NCI-H128 (cell line): Measurements from ENCODE around the gene MISFA.
"Not testable (repeated sequence)": the region's sequence is repeated elsewhere in the genome, so short reads cannot be mapped to it uniquely, and the experiment has no call there.

Experiments
- DNase-seq: peaks from one replicate; lab custom pipeline; 2025; ENCODE audit not compliant: unreplicated experiment; lab: John Stamatoyannopoulos, UW

Gene MISFA

DNA sequence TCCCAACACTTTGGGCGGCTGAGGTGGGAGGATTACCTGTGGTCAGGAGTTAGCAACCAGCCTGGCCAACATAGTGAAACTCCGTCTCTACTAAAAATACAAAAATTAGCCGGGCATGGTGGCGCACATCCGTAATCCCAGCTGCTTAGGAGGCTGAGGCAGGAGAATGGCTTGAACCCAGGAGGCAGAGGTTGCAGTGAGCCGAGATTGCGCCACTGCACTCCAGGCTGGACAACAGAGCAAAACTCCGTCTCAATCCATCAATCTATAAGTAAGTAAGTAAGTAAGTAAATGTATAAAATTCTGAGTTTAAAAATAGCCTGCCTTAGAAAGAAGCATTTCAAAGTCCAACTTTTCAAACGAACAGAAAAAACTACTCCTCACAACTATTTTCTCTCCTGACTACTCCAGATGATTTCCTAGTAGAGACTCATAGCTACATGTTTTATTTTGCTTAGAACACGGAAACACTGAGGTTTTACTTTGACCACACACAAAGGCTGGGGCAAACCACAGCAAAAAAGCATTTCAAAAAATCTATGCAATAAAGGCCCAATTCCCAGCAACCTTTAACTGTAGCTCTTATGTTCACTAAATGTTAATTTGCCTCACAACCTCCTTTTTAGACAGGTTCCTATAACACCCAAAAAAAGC, 18.2 kb downstream of the MISFA start:
- DNase-seq: no peak

- DNase-seq: no peak
Observed at GRCh38 chr11:18618342-18619025, 18.9 kb downstream of the MISFA start.

GRCh38 chr11:18623707-18624106, 24.1 kb downstream of the MISFA start:
- DNase-seq: no peak

DNA sequence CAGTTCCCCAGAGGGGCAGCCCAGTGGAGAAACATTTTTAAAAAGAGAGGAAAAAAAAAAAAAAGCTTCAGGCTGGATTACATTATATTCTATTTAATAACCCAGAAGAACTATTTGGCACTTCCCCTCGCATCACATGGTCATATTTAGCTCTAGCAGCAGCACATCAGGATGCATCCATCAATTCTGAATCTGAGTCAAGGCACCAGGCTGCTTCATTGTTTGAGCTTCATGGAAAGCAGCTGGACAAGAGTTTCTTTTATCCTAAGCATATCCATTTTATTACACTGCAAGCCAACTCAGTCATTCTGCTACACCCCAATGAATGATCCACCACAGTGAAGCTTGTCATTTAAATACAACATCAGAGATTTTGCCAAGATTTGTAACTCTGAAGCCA, 24.6 kb downstream of the MISFA start:
- no peak for DNase-seq

GRCh38 chr11:18632841-18633240, 33.3 kb downstream of the MISFA start:
- DNase-seq: no peak

- no peak for DNase-seq
Observed at GRCh38 chr11:18633256-18634139, 33.9 kb downstream of the MISFA start.

DNA sequence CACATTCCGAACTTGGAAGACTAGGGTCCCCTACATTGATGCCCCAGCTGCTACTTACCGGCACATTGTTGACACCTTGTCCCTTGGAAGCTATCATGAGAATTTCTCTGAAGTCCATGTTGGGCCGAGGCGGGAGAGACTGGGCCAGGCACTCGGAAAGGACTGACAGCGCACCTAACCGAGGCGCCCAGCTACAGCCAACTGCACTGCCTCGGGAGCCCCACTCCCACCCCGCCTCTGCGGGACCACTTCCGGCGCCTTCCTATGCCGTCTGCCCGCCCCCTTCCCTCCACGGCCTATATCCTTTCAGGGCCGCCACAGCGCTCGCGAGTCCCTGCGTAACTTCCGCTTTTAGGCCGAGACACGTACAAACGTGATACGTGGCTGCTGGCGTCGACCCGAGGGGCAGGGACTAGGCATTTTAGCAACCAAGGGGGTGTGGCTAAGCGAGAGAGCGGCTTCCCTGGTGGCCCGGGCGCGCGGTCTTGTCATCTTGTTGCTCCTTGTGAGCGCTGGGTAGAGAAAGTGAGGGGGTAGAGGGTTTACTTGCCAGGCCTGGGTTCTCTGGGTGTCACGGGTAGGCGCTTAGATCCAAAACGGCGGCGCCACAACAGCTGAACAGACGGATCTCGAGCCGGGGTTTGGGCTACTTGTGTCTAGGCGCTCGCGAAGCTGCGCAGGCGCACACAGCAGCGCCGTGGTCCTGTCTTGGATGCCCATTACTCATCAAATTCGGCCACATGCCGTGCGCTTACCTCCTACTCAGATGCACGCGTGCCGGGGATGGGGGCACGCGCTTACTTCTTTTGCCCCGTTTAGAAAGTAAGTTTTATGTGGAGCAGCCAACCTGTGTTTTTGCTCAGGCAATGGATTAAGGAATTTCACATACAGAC, 34.8 kb downstream of the MISFA start, which contains the start of gene SPTY2D1:
Gene SPTY2D1, minus strand, starts transcription at position 203 of the 893 bp plus-strand sequence. Its CDS starts 85 bp downstream, at position 118.
- peak; percentile 95 for DNase-seq

- no peak for DNase-seq
Observed at GRCh38 chr11:18641677-18642076, 42.1 kb downstream of the MISFA start.

GRCh38 chr11:18643034-18643433, 43.4 kb downstream of the MISFA start:
- not testable (repeated sequence) for DNase-seq

GRCh38 chr11:18650353-18650752, 50.8 kb downstream of the MISFA start:
- DNase-seq: no peak

DNA sequence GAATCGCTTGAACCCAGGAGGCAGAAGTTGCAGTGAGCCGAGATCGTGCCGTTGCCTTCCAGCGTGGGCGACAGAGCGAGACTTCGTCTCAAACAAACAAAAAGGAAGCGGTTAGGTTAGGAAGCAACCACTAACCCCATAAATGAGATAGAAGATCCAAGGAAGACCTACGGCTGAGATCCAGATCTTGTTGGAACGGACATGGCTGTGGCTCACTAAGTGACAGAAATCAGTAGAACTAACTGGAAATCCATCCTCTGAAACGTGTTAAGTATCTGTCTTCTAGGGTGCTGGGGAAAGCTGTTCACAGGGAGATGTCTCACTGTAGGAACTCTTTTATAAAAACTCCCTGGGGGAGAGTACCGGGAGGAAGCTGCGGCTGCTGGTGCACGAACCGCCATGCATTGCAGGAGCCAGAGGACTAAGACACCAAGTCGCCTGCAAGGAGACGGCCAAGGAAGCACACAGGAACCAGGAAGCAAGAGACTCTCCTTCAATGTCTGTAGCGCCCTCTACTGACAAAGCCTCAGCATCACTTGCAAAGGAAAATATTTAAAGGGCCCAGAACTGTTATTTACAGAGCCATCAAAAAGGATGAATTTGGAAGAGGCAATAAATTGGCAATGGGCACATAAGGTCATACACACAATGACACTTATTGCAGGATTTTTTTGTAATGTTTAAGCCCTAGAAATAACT, 51.4 kb downstream of the MISFA start:
- no peak for DNase-seq
